Endothelial cell of umbilical vein (primary cell): ENCODE data around the gene RBL1.
"Not testable (repeated sequence)": the region's sequence is repeated elsewhere in the genome, so short reads cannot be mapped to it uniquely, and the experiment has no call there.

Source experiments
- CTCF ChIP-seq, 2 donors: IDR thresholded peaks; 1 replicate in 1 of 2; 2 replicates in 1 of 2; pipeline ENCODE4 v1.5.1; 2011; ENCODE audit warnings: low read length in 2 of 2, mild to moderate bottlenecking in 2 of 2, moderate library complexity in 2 of 2, control low read depth in 1 of 2, inconsistent platforms in 1 of 2, low read depth in 1 of 2; ENCODE audit not compliant: insufficient read depth in 1 of 2; ENCODE audit errors: extremely low read depth in 1 of 2
- EZH2 ChIP-seq: IDR thresholded peaks from 2 replicates; pipeline ENCODE4 v1.6.1; 2012; ENCODE audit warnings: borderline replicate concordance, low read depth, mild to moderate bottlenecking, moderate library complexity, low read length, inconsistent platforms; ENCODE audit not compliant: severe bottlenecking
- MAX ChIP-seq: IDR thresholded peaks from 2 replicates; pipeline ENCODE4 v1.6.1; 2011; ENCODE audit not compliant: insufficient read depth, insufficient read length
- POLR2A ChIP-seq: IDR thresholded peaks from 2 replicates; pipeline ENCODE4 v1.6.1; 2012; ENCODE audit warnings: low read depth, mild to moderate bottlenecking, control low read depth, low read length

GRCh38 chr20:37012631-37013030 is 83.2 kb downstream of the RBL1 start:
- TF ChIP-seq CTCF (IDR thresholded peaks at IDR 0.05; ENCODE audit: extremely low read depth in 1 of 2, insufficient read depth in 1 of 2, low read depth in 1 of 2, low read length in 2 of 2); MAX; EZH2; POLR2A: not testable (repeated sequence)
